SH-SY5Y (cell line): ENCODE measurements around the gene PKD1L1.

ENCODE experiments used
- GATA2 ChIP-seq: IDR thresholded peaks from 2 replicates; pipeline ENCODE4 v1.6.1; 2011; ENCODE audit warnings: mild to moderate bottlenecking, low read depth, low read length
- GATA3 ChIP-seq: IDR thresholded peaks from 2 replicates; pipeline ENCODE4 v1.6.1; 2011; ENCODE audit warnings: low read depth, mild to moderate bottlenecking, low read length, moderate library complexity

DNA sequence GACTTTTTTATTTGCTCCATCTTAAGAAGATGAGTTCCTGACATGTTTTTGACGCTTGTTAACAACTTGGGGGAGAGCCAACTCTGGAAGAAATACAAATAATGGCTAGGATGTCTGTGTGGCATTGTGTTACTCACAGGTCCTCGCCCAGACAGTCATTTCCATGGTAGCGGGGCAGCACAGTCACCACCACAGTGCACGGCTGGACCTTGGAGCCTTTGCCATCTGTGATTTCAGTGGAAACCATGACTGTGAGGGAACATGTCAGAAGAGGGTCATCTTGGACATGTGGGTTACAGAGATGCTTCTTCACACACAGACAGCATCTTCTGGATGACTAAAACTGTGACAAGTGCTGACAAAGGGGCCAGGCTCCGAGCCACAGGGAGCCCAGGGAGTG is 74.5 kb downstream of the PKD1L1 start:
- no peak for TF ChIP-seq GATA2
- no peak for TF ChIP-seq GATA3
